Astrocyte (in vitro differentiated cells and primary cell): Measurements from ENCODE around the gene TSPAN14. TPM values are rescaled to one million over a fixed set of nuclear protein-coding genes. Genes with fewer than 3 reads are reported as not detected.
"Not testable (repeated sequence)": the region's sequence is repeated elsewhere in the genome, so short reads cannot be mapped to it uniquely, and the experiment has no call there.

Source experiments
- DNase-seq: peaks from one replicate; pipeline ENCODE4 v3.0.0-alpha.2; 2010; ENCODE audit warnings: low read depth
- FAIRE-seq: peaks from 2 replicates; lab custom pipeline; 2011; peaks lifted over from hg19 to GRCh38; lab: Jason Lieb, UNC
- H2AFZ ChIP-seq: 2 replicates; pipeline ENCODE4 v1.6.0; 2012; ENCODE audit warnings: low read depth, low read length, inconsistent platforms
- H3K27ac ChIP-seq: 2 replicates; pipeline ENCODE4 v1.5.1; 2011; ENCODE audit warnings: low read depth, low read length, inconsistent platforms
- H3K27me3 ChIP-seq: 2 replicates; pipeline ENCODE4 v1.6.0; 2011; ENCODE audit warnings: low read length, inconsistent platforms; ENCODE audit not compliant: insufficient read depth
- H3K36me3 ChIP-seq: 2 replicates; pipeline ENCODE4 v1.5.1; 2011; ENCODE audit warnings: low read length, inconsistent platforms; ENCODE audit not compliant: insufficient read depth
- H3K4me1 ChIP-seq: 2 replicates; pipeline ENCODE4 v1.5.1; 2011; ENCODE audit warnings: low read length, inconsistent platforms; ENCODE audit not compliant: insufficient read depth
- H3K4me2 ChIP-seq: 2 replicates; pipeline ENCODE4 v1.6.0; 2012; ENCODE audit warnings: low read length, inconsistent platforms
- H3K4me3 ChIP-seq: 2 replicates; pipeline ENCODE4 v1.5.1; 2011; ENCODE audit warnings: low read depth, mild to moderate bottlenecking, low read length, inconsistent platforms; ENCODE audit not compliant: insufficient read depth
- H3K79me2 ChIP-seq: 2 replicates; pipeline ENCODE4 v1.6.0; 2012; ENCODE audit warnings: mild to moderate bottlenecking, low read length, inconsistent platforms; ENCODE audit not compliant: insufficient read depth
- H3K9ac ChIP-seq: 2 replicates; pipeline ENCODE4 v1.6.0; 2012; ENCODE audit warnings: mild to moderate bottlenecking, low read length, inconsistent platforms
- H3K9me3 ChIP-seq: 2 replicates; pipeline ENCODE4 v1.5.1; 2012; ENCODE audit warnings: low read depth, mild to moderate bottlenecking, low read length, inconsistent platforms; ENCODE audit not compliant: insufficient read depth
- H4K20me1 ChIP-seq: 2 replicates; pipeline ENCODE4 v1.6.0; 2012; ENCODE audit warnings: low read length, inconsistent platforms; ENCODE audit not compliant: insufficient read depth
- H3K27ac Mint-ChIP-seq: one replicate; pipeline ENCODE4 v1.8.0; 2021; ENCODE audit warnings: mild to moderate bottlenecking, mixed read lengths; ENCODE audit not compliant: unreplicated experiment
- H3K27me3 Mint-ChIP-seq: one replicate; pipeline ENCODE4 v1.8.0; 2021; ENCODE audit warnings: low read depth, mixed read lengths; ENCODE audit not compliant: unreplicated experiment
- H3K36me3 Mint-ChIP-seq: one replicate; pipeline ENCODE4 v1.8.0; 2021; ENCODE audit warnings: low read depth, mixed read lengths; ENCODE audit not compliant: unreplicated experiment
- H3K4me1 Mint-ChIP-seq: one replicate; pipeline ENCODE4 v1.8.0; 2021; ENCODE audit warnings: low read depth, mixed read lengths; ENCODE audit not compliant: unreplicated experiment
- H3K4me3 Mint-ChIP-seq: one replicate; pipeline ENCODE4 v1.8.0; 2021; ENCODE audit warnings: mild to moderate bottlenecking, moderate library complexity, mixed read lengths; ENCODE audit not compliant: unreplicated experiment
- H3K9me3 Mint-ChIP-seq: one replicate; pipeline ENCODE4 v1.8.0; 2021; ENCODE audit warnings: mild to moderate bottlenecking, mixed read lengths; ENCODE audit not compliant: unreplicated experiment
- EZH2 ChIP-seq: IDR thresholded peaks from 2 replicates; pipeline ENCODE4 v1.6.1; 2012; ENCODE audit warnings: mild to moderate bottlenecking, low read length, inconsistent platforms; ENCODE audit not compliant: insufficient read depth
- total RNA-seq: library from RNA; stranded (reverse); gene quantifications from 2 replicates; pipeline ENCODE4 v1.2.1, GENCODE V29; 2021
- TF ChIP-seq, protein P1 (sequence below): IDR thresholded peaks from 2 replicates; pipeline ENCODE4 v1.5.1; 2011; ENCODE audit warnings: low read depth, mild to moderate bottlenecking, inconsistent platforms, low read length, moderate library complexity; ENCODE audit not compliant: insufficient read depth

Gene TSPAN14
- total RNA-seq, 1 donor from 2014 or later, result 140 TPM

DNA sequence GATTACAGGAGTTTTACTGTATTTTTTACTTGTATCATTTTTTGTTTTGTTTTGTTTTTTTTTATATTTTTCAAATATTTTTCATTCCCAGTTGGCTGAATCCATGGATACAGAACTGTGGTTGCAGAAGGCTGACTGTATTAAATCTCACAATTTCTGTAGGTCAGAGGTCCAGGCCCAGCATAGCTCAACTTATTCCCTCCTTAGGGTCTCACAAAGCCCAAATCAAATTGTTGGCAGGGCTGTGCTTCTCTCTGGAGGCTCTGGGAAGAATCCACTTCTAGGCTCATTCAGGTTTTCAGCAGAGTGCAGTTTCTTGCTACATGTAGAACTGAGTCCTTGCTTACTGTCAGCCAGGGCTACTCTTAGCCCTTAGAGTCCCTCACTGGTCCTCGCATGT lies 22.6 kb downstream of the TSPAN14 start:
- Histone ChIP-seq H4K20me1 (peaks cover 54% of the 10 kb centered on the region), H3K4me1 (peaks cover 30% of the 10 kb centered on the region), H3K27ac (no peak overlapping the region), H3K9ac (no peak overlapping the region), H3K79me2 (peaks cover 79% of the 10 kb centered on the region), H3K4me2 (no peak overlapping the region), H2AFZ (no peak overlapping the region), H3K9me3 (no peaks in the 10 kb centered on the region), H3K4me3 (no peak overlapping the region), H3K36me3 (peaks cover 4% of the 10 kb centered on the region), H3K27me3 (no peaks in the 10 kb centered on the region)
- Mint-ChIP-seq H3K27me3 (no peaks in the 10 kb centered on the region), H3K4me1 (peaks cover 53% of the 10 kb centered on the region), H3K9me3 (no peaks in the 10 kb centered on the region), H3K27ac (peak overlapping the region; percentile 70), H3K4me3 (no peak overlapping the region), H3K36me3 (peaks cover 8% of the 10 kb centered on the region)
- TF ChIP-seq EZH2, result no peak
- TF ChIP-seq, protein P1, sequence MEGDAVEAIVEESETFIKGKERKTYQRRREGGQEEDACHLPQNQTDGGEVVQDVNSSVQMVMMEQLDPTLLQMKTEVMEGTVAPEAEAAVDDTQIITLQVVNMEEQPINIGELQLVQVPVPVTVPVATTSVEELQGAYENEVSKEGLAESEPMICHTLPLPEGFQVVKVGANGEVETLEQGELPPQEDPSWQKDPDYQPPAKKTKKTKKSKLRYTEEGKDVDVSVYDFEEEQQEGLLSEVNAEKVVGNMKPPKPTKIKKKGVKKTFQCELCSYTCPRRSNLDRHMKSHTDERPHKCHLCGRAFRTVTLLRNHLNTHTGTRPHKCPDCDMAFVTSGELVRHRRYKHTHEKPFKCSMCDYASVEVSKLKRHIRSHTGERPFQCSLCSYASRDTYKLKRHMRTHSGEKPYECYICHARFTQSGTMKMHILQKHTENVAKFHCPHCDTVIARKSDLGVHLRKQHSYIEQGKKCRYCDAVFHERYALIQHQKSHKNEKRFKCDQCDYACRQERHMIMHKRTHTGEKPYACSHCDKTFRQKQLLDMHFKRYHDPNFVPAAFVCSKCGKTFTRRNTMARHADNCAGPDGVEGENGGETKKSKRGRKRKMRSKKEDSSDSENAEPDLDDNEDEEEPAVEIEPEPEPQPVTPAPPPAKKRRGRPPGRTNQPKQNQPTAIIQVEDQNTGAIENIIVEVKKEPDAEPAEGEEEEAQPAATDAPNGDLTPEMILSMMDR, result no peak
- DNase-seq (no peak), FAIRE-seq (no peak)

DNA sequence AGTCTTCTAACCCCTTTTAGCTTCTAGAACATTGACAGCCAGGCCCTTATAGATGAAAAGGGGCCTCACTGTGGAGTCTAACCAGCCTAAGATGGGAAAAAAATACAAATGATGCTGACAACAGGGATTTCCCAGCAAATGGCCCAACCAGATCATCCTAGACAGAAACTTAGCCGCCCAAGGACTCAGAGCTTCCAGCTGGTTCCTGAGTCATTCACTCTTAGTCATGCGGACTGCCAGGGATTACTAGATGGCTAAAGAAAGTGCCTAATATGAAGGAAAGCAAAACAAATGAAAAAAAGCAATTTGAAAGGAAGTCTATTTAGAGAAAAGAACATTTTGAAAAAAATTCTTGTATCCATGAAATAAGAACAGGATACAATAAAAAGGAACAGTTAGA lies 23.7 kb downstream of the TSPAN14 start:
- Histone ChIP-seq H4K20me1 (peaks cover 46% of the 10 kb centered on the region), H3K27me3 (no peaks in the 10 kb centered on the region), H3K27ac (peak overlapping the region; percentile 72), H3K4me2 (no peak overlapping the region), H3K4me1 (peaks cover 18% of the 10 kb centered on the region), H3K36me3 (peaks cover 4% of the 10 kb centered on the region), H2AFZ (no peak overlapping the region), H3K79me2 (peaks cover 82% of the 10 kb centered on the region), H3K4me3 (no peak overlapping the region), H3K9ac (peak overlapping the region; percentile 10), H3K9me3 (no peaks in the 10 kb centered on the region)
- DNase-seq (peak; percentile 88), FAIRE-seq (no peak)
- Mint-ChIP-seq H3K9me3 (no peaks in the 10 kb centered on the region), H3K4me3 (peak overlapping the region; percentile 6), H3K4me1 (peaks cover 42% of the 10 kb centered on the region), H3K27me3 (no peaks in the 10 kb centered on the region), H3K27ac (peak overlapping the region; percentile 70), H3K36me3 (peaks cover 11% of the 10 kb centered on the region)
- TF ChIP-seq, protein P1, result no peak
- no peak for TF ChIP-seq EZH2

GRCh38 chr10:80480373-80480772 lies 26.3 kb downstream of the TSPAN14 start:
- H4K20me1 ChIP-seq, result peaks cover 48% of the 10 kb centered on the region
- not testable (repeated sequence) for H3K9ac ChIP-seq, H3K4me3 Mint-ChIP-seq, H3K4me2 ChIP-seq, H3K4me1 ChIP-seq, DNase-seq, H3K36me3 ChIP-seq, H3K27me3 Mint-ChIP-seq, FAIRE-seq, H3K27ac ChIP-seq, H3K4me3 ChIP-seq, H3K27me3 ChIP-seq, H2AFZ ChIP-seq, H3K9me3 ChIP-seq, H3K9me3 Mint-ChIP-seq
- peaks cover 82% of the 10 kb centered on the region for H3K79me2 ChIP-seq
- Mint-ChIP-seq H3K4me1 (peaks cover 39% of the 10 kb centered on the region), H3K36me3 (peaks cover 20% of the 10 kb centered on the region), H3K27ac (peak overlapping the region; percentile 69)
